ENCODE measurements around the gene RNU4-1.

RNU4-1 gene

DNA sequence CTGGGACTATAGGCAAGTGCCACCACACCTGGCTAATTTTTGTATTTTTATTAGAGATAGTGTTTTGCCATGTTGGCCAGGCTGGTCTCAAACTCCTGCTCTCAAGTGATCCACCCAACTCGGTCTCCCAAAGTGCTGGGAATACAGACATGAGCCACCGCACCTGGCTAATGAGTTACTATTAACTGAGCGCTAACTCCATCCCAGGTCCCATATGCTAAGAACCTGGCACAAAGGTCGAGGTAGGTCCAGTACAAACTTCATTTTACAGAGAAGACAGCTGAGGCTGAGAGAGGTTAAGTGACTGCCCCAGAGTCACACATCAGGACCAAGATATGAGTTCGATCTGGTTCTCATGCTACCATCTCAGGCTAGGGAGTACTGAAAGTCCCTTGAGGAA lies 39.0 kb upstream of the RNU4-1 start:
- TF ChIP-seq, protein P1, sequence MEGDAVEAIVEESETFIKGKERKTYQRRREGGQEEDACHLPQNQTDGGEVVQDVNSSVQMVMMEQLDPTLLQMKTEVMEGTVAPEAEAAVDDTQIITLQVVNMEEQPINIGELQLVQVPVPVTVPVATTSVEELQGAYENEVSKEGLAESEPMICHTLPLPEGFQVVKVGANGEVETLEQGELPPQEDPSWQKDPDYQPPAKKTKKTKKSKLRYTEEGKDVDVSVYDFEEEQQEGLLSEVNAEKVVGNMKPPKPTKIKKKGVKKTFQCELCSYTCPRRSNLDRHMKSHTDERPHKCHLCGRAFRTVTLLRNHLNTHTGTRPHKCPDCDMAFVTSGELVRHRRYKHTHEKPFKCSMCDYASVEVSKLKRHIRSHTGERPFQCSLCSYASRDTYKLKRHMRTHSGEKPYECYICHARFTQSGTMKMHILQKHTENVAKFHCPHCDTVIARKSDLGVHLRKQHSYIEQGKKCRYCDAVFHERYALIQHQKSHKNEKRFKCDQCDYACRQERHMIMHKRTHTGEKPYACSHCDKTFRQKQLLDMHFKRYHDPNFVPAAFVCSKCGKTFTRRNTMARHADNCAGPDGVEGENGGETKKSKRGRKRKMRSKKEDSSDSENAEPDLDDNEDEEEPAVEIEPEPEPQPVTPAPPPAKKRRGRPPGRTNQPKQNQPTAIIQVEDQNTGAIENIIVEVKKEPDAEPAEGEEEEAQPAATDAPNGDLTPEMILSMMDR (IDR thresholded peaks at IDR 0.05), result no peak
- no peak for TF ChIP-seq ZFX (IDR thresholded peaks at IDR 0.05; ENCODE audit: borderline replicate concordance)
- H3K27ac ChIP-seq, result no peak overlapping the region

DNA sequence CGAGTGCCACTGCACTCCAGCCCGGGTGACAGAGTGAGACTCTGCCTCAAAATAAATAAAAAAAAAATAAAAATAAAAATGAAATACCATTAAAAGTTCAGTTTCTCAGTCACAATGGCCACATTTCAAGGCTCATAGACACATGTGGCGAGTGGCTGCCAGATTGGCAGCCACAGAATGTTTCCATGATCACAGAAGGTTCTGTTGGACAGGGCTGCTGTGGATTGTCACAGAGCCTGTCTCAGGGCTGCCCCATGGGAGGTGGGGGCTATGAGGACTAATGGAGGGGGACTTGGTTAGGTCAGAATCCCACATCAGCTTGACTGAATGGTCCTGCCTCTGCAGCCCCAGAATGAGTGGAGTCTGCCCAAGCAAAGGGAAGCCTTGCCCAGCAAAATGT lies 38.4 kb upstream of the RNU4-1 start:
- TF ChIP-seq, protein P1 (IDR thresholded peaks at IDR 0.05), result no peak
- no peak for TF ChIP-seq ZFX (IDR thresholded peaks at IDR 0.05; ENCODE audit: borderline replicate concordance)
- no peak overlapping the region for H3K27ac ChIP-seq

DNA sequence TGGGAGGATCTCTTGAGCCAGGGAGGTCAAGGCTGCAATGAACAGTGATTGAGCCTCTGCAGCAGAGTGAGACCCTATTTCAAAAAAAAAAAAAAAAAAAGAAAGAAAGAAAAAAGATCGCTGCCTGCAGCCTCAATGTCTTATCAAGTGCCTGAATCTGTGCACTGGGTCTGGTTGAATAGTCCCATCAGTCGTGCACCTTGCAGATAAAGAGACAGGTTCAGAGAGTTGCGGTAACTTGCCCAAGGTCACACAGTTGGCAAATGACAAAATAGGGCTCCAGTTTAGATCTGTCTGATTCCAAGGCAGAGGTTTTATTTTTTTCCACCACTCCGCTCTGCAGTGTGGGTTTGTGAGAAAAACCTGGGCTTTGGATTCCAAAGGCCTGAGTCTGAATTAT lies 35.2 kb upstream of the RNU4-1 start:
- TF ChIP-seq, protein P1 (IDR thresholded peaks at IDR 0.05), result no peak
- no peak for TF ChIP-seq ZFX (IDR thresholded peaks at IDR 0.05; ENCODE audit: borderline replicate concordance)
- no peak overlapping the region for H3K27ac ChIP-seq

DNA sequence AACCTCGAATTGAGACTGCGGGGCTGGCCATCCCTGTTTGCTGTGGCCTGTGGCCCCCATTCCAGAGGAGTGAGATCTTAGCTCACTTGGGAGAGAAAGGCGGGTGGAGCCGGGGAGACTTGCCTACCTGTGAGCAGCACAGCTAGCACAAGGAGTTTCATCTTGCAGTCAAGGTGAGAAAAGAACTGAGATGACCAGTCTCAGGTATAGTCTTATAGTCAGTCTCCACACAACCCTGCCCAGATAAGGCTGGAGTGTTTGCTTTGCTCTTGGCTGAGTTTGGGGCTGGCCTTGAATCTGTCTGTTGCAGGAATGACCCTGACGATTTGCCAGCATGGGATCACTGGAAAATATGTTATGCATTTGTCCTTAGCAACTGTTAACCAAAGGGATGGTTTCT lies 34.6 kb upstream of the RNU4-1 start, which contains the start of gene PLA2G1B:
PLA2G1B (minus strand) TSS at position 187 of the 400 bp plus-strand sequence; CDS start at position 161, 26 bp downstream.
- H3K27ac ChIP-seq, result no peak within 1 kb of the TSS
- TF ChIP-seq, protein P1 (IDR thresholded peaks at IDR 0.05), result no peak
- TF ChIP-seq ZFX (IDR thresholded peaks at IDR 0.05; ENCODE audit: borderline replicate concordance), result no peak

DNA sequence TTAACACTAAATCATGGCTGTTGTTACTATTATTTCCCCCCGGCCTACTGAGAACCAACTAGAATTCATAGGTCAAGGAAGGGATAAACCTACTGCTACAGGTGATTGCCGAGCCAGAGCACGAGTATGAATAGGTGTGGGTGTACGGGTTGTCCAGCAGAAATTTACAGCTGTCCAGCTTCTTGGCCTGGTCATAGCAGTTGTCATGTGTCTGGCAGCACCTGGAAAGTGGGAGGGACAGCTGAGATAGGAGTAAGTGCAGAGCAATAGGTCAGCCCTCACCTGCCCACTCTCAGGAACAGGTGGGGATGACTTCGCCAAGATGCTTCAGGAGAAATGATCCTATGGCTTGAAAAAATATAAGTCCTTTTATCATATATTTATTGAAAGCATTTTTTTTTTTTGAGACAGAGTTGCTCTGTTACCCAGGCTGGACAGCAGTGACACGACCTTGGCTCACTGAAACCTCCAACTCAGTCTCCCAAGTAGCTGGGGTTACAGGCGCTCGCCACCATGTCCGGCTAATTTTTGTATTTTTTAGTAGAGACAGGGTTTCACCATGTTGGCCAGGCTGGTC lies 31.9 kb upstream of the RNU4-1 start:
- no peak overlapping the region for H3K27ac ChIP-seq
- no peak for TF ChIP-seq ZFX (IDR thresholded peaks at IDR 0.05; ENCODE audit: borderline replicate concordance)
- TF ChIP-seq, protein P1 (IDR thresholded peaks at IDR 0.05), result no peak

DNA sequence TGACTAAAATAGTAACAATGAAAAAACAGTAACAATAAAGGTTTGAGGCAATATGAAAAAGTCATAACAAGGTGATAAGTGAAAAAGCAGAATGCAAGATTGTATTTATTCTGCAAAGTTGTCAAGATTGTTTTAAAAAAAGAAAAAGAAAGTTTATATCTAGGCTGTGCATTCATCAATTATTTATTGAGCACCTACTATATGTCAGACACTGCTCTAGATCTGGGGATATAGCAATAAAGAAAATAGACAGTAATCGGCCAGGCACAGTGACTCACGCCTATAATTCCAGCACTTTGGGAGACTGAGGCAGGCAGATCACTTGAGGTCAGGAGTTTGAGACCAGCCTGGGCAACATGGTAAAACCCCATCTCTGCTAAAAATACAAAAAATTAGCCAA lies 30.7 kb upstream of the RNU4-1 start:
- TF ChIP-seq, protein P1 (IDR thresholded peaks at IDR 0.05), result no peak
- TF ChIP-seq ZFX (IDR thresholded peaks at IDR 0.05; ENCODE audit: borderline replicate concordance), result no peak
- no peak overlapping the region for H3K27ac ChIP-seq

DNA sequence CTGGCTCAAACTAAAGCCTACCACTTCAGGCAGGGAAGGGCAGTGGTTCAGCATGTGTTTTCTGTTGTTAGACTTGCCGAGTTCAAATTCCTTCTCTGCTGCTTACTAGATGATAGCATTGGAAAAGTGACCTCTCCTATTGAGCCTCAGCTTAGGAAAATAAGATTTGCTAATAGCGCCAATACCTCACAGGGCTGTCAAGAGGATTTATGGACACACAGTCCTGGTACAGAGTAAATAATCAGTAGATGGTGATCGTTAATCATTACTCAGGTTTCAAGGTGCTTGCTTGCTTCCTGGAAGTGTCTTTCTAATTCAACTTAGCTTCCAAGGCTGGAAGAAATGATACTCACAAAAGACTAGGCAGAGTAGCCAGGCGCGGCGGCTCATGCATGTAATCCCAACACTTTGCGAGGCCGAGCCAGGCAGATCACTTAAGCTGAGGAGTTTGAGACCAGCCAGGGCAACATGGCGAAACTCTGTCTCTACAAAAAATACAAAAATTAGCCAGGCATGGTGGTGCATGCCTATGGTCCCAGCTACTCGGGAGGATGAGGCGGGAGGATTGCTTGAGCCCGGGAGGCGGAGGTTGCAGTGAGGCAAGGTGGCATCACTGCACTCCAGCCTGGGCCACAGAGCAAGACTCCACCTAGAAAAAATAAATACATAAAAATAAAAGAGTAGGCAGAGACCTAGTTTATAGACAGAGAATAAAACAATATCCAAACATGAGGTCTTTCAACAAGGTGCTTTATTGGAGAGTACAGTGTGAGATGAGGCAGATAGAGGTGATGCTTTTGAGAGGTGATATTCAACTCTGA lies 28.6 kb upstream of the RNU4-1 start:
- peak overlapping the region; percentile 94 for H3K27ac ChIP-seq
- no peak for TF ChIP-seq ZFX (IDR thresholded peaks at IDR 0.05; ENCODE audit: borderline replicate concordance)
- TF ChIP-seq, protein P1 (IDR thresholded peaks at IDR 0.05), result no peak

Measured in 22Rv1 (cell line).